ENCODE results near the gene SLC5A3. TPM values are rescaled to one million over a fixed set of nuclear protein-coding genes. Genes with fewer than 3 reads are reported as not detected.

SLC5A3 gene
- total and polyA plus RNA-seq, 10 donors: 1.1 to 22.3 (median 10.5) TPM

GRCh38 chr21:34027721-34028461 lies 45.5 kb upstream of the SLC5A3 start:
- Histone ChIP-seq H3K4me3 (no peak overlapping the region), H3K9me3 (no peaks in the 10 kb centered on the region), H3K4me1 (peaks cover 4 to 18% (median 7%) of the 10 kb centered on the region in 6 donors), H3K27ac (no peak overlapping the region), H3K36me3 (no peaks in the 10 kb centered on the region), H3K27me3 (replicated peaks in 1 of 7) (no peaks in the 10 kb centered on the region)
- intact Hi-C loops (cut with DNase I; ENCODE audit: low total_unique reads): no loop called here
- 80 to 85% (median 83%) methylated on average over 9 of the region's 9 CpGs for WGBS, 5 donors
- TF ChIP-seq CTCF (IDR thresholded peaks at IDR 0.05 in 8 of 11, conservative IDR thresholded peaks at IDR 0.05 in 3 of 11): no peak
- TF ChIP-seq POLR2AphosphoS5 (IDR thresholded peaks at IDR 0.05): no peak
- no peak for TF ChIP-seq POLR2A (IDR thresholded peaks at IDR 0.05)
- no peak for DNase-seq

DNA sequence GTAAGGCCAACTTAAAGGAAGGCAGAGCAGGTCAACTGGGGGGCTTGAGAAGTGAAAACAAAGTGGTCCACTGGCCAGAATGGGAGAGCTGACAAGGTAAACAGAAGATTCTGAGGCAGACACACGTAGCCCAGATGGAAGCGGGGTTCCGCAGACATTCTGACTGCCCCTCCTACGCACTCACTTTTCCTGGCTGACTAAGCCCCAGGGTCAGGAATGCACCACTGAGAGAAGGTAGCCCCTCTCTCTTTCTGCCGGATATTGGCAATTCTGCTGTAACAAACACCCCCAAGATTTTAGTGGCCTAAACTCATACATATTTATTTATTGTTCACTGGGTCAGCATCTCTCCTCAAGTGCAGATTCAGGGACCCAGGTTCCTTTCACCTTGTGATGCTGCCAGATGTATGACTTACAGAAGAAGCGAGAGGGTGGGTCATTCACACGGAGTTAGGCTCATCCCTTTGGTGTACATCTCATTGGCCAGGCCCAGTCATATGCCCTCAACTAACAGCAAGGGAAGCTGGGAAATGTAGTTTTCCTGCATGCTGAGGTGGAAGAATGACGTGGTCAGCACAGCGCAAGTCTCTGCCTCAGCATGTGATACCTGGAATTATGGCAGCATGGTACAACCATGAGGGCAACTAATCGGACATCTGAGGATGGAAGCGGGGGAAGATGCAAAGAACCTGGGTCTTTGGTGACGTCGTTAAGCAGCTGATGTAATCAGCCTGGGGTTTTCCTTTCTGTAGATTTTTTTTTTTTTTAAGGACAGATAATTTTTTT lies 43.4 kb upstream of the SLC5A3 start:
- Histone ChIP-seq H3K4me1 (peaks cover 0 to 8% (median 0%) of the 10 kb centered on the region in 6 donors), H3K9me3 (no peaks in the 10 kb centered on the region), H3K4me3 (peak overlapping the region in 1 of 8 donors; percentile 24), H3K36me3 (no peaks in the 10 kb centered on the region), H3K27ac (no peak overlapping the region), H3K27me3 (replicated peaks in 1 of 7) (no peaks in the 10 kb centered on the region)
- no peak for DNase-seq
- 47 to 70% (median 49%) methylated on average over 13 of the region's 13 CpGs for WGBS, 5 donors
- intact Hi-C loops (cut with DNase I; ENCODE audit: low total_unique reads): no loop called here
- TF ChIP-seq POLR2AphosphoS5 (IDR thresholded peaks at IDR 0.05) (peak in 1 of 3 donors; percentile 22), POLR2A (IDR thresholded peaks at IDR 0.05) (no peak)

DNA sequence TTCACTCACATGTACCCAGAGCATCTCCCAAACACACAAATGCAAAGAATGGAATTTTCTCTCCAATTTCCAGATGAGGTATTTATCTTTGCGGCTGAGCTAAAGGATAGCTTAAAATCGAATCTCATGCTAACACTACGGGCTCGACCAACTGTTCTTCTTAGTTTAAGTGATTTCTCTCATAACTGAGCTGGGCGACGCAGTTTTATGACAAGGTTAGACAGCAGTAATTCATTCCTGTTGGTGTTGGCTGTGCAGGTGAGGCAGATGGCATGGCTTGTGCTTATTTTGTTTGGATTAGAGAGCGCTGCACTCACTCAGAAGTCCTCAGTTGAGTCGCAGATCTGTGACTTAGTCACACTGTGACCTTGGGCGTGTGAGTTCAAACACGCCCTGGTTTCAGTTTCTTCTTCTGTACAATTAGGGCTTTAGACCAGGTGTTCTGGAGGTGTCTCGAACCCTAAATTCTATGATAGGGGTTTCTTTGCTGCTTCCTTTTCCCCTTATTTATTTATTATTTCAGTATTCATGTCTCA lies 41.5 kb upstream of the SLC5A3 start:
- no peaks in the 10 kb centered on the region for H3K27me3 ChIP-seq (replicated peaks in 1 of 7)
- H3K36me3 ChIP-seq: no peaks in the 10 kb centered on the region
- 78 to 90% (median 83%) methylated on average over 11 of the region's 11 CpGs for WGBS, 5 donors
- no peaks in the 10 kb centered on the region for H3K9me3 ChIP-seq
- peaks cover 0 to 3% (median 0%) of the 10 kb centered on the region in 6 donors for H3K4me1 ChIP-seq
- no peak for DNase-seq
- H3K4me3 ChIP-seq: no peak overlapping the region
- intact Hi-C loops (cut with DNase I; ENCODE audit: low total_unique reads): no loop called here
- H3K27ac ChIP-seq: no peak overlapping the region
- TF ChIP-seq CTCF (IDR thresholded peaks at IDR 0.05 in 8 of 11, conservative IDR thresholded peaks at IDR 0.05 in 3 of 11) (no peak), POLR2A (IDR thresholded peaks at IDR 0.05) (no peak), POLR2AphosphoS5 (IDR thresholded peaks at IDR 0.05) (no peak)

GRCh38 chr21:34034369-34035014 lies 38.9 kb upstream of the SLC5A3 start:
- intact Hi-C loops (cut with DNase I; ENCODE audit: low total_unique reads): no loop called here

More at GRCh38 chr21:34034369-34035014, 38.9 kb upstream of the SLC5A3 start:
- no peak for DNase-seq
- H3K4me1 ChIP-seq: peaks cover 0 to 3% (median 0%) of the 10 kb centered on the region in 6 donors
- no peaks in the 10 kb centered on the region for H3K27me3 ChIP-seq (replicated peaks in 1 of 7)
- TF ChIP-seq CTCF (IDR thresholded peaks at IDR 0.05 in 8 of 11, conservative IDR thresholded peaks at IDR 0.05 in 3 of 11) (no peak), POLR2A (IDR thresholded peaks at IDR 0.05) (no peak), POLR2AphosphoS5 (IDR thresholded peaks at IDR 0.05) (no peak)
- no peak overlapping the region for H3K27ac ChIP-seq
- no peaks in the 10 kb centered on the region for H3K9me3 ChIP-seq
- H3K36me3 ChIP-seq: no peaks in the 10 kb centered on the region
- H3K4me3 ChIP-seq: no peak overlapping the region
- WGBS, 5 donors: 79 to 88% (median 84%) methylated on average over 8 of the region's 8 CpGs
